ENCODE data around the gene ADGRA3. TPM values are rescaled to one million over a fixed set of nuclear protein-coding genes. Genes with fewer than 3 reads are reported as not detected.
"Not testable (repeated sequence)": the region's sequence is repeated elsewhere in the genome, so short reads cannot be mapped to it uniquely, and the experiment has no call there.

ADGRA3 gene
- total RNA-seq, 4 donors from 2014 or later: 14.9 to 26.3 (median 20.2) TPM

DNA sequence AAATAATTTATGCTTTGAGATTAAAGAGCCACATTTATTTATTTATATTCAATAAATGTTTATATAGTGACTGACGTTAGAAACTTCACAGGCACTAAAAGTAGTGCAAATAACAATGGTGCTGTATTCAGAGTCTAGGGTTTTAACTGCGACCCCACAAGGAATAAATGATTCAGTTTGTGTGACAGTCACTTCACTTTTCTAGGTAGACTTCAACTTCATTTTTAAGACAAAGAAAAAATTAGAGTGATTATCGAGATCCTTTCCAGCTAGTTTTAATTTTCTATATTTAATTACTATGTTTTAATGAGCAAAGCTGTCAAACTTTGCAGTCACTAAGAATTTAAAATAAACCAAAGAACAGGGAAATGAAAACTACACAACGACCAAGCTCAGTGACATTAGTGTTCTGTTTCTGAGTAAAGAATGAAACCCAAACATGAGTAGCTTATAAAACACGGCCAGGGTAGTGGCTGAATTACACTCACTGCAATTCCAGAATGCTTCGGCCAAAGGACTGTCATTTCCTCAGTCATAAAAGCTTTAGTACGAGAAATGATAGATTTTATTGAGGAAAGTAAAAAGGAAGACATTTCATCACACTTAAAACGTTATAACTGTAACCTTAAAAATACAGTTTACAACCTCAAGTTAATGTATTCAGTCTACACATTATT, 38.6 kb downstream of the ADGRA3 start:
- TF ChIP-seq POLR2A (IDR thresholded peaks at IDR 0.05): no peak
- TF ChIP-seq, protein P1, sequence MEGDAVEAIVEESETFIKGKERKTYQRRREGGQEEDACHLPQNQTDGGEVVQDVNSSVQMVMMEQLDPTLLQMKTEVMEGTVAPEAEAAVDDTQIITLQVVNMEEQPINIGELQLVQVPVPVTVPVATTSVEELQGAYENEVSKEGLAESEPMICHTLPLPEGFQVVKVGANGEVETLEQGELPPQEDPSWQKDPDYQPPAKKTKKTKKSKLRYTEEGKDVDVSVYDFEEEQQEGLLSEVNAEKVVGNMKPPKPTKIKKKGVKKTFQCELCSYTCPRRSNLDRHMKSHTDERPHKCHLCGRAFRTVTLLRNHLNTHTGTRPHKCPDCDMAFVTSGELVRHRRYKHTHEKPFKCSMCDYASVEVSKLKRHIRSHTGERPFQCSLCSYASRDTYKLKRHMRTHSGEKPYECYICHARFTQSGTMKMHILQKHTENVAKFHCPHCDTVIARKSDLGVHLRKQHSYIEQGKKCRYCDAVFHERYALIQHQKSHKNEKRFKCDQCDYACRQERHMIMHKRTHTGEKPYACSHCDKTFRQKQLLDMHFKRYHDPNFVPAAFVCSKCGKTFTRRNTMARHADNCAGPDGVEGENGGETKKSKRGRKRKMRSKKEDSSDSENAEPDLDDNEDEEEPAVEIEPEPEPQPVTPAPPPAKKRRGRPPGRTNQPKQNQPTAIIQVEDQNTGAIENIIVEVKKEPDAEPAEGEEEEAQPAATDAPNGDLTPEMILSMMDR (IDR thresholded peaks at IDR 0.05): no peak
- no peak for TF ChIP-seq EP300 (IDR thresholded peaks at IDR 0.05)
- Histone ChIP-seq H3K9me3 (no peaks in the 10 kb centered on the region), H3K4me1 (peaks cover 0 to 6% (median 0%) of the 10 kb centered on the region in 4 donors), H3K27ac (no peak overlapping the region), H3K4me3 (no peak overlapping the region), H3K27me3 (no peaks in the 10 kb centered on the region), H3K36me3 (no peaks in the 10 kb centered on the region)
- 56 to 59% methylated on average over 8 of the region's 8 CpGs for WGBS, 2 donors
- no peak for DNase-seq (ENCODE audit: low spot score in 2 of 2)

DNA sequence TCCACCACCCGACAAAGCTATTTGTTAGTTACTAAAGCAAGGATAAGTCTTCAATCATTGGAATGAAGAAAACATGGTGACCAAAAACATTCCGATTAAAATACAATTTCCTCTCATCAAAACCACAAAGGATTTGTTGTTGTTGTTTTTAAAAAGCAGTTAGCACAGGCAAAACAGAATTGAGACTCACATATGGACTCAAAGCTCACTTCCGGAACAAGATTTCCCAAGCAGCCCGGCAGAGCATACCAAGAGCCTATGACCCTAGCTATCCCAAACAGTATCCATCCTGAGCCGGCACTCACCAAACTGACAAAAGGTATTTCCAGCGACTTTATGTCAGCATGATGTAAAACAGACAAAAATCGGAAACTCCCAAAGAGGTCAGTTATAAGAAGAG, 39.9 kb downstream of the ADGRA3 start:
- Histone ChIP-seq H3K27ac (no peak overlapping the region), H3K9me3 (no peaks in the 10 kb centered on the region), H3K36me3 (peaks cover 0 to 1% (median 0%) of the 10 kb centered on the region in 3 donors), H3K4me1 (peaks cover 0 to 6% (median 0%) of the 10 kb centered on the region in 4 donors), H3K4me3 (no peak overlapping the region), H3K27me3 (no peaks in the 10 kb centered on the region)
- DNase-seq (ENCODE audit: low spot score in 2 of 2): no peak
- TF ChIP-seq POLR2A (IDR thresholded peaks at IDR 0.05): no peak
- TF ChIP-seq, protein P1 (IDR thresholded peaks at IDR 0.05): no peak
- TF ChIP-seq EP300 (IDR thresholded peaks at IDR 0.05): no peak
- WGBS, 2 donors: 90 to 93% methylated on average over 7 of the region's 7 CpGs

DNA sequence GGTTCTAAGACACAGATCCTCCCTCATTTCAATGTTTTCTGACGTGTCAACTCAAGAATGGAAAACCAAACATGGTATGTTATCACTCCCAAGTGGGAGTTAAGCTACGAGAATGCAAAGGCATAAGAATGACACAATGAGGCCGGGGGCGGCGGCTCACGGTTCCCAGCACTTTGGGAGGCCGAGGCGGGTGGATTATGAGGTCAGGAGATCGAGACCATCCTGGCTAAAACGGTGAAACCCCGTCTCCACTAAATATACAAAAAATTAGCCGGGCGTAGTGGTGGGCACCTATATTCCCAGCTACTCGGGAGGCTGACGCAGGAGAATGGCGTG, 40.6 kb downstream of the ADGRA3 start:
- WGBS, 2 donors: 82 to 90% methylated on average over 16 of the region's 16 CpGs
- H3K4me1 ChIP-seq: not testable (repeated sequence)

DNA sequence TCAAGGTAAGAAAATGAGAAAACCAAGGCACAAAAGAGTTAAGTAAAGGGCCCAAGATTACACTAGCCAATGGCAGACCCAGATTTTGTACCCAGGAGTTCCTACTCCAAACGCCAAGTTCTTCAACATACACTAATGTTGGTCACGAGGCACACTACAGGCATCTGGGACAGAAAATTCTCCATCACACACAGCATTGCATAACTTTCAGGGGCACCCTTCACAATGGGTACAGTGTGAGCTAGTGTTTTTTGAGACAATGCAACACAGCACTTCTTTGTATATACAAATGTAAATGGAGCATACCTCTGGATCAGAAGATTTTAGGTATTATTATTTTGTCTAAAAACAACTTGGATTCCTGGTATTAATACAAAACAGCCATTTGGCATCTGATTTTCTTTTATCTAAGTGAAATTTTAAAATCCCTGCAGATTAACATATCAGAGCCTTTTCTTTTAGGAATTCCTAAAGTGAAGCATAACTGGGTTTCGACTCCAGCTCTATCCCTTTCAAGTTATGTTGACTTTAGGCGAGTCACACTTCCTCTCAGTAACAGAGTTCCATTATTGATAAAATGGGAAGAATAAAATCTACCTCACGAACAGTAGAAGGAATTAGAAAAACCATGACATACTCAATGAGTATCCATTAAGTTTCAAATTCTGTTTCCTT, 41.1 kb downstream of the ADGRA3 start:
- Histone ChIP-seq H3K4me3 (no peak overlapping the region), H3K4me1 (peaks cover 0 to 6% (median 0%) of the 10 kb centered on the region in 4 donors), H3K36me3 (peaks cover 0 to 7% (median 0%) of the 10 kb centered on the region in 3 donors), H3K9me3 (no peaks in the 10 kb centered on the region), H3K27ac (no peak overlapping the region), H3K27me3 (no peaks in the 10 kb centered on the region)
- TF ChIP-seq POLR2A (IDR thresholded peaks at IDR 0.05): no peak
- TF ChIP-seq, protein P1 (IDR thresholded peaks at IDR 0.05): no peak
- TF ChIP-seq EP300 (IDR thresholded peaks at IDR 0.05): no peak
- WGBS, 2 donors: 43 to 57% methylated on average over 5 of the region's 5 CpGs
- no peak for DNase-seq (ENCODE audit: low spot score in 2 of 2)

More for the DNA sequence above, 40.6 kb downstream of the ADGRA3 start:
- not testable (repeated sequence) for H3K36me3 ChIP-seq; H3K27me3 ChIP-seq; H3K4me3 ChIP-seq; H3K9me3 ChIP-seq; H3K27ac ChIP-seq; DNase-seq (ENCODE audit: low spot score in 2 of 2)

DNA sequence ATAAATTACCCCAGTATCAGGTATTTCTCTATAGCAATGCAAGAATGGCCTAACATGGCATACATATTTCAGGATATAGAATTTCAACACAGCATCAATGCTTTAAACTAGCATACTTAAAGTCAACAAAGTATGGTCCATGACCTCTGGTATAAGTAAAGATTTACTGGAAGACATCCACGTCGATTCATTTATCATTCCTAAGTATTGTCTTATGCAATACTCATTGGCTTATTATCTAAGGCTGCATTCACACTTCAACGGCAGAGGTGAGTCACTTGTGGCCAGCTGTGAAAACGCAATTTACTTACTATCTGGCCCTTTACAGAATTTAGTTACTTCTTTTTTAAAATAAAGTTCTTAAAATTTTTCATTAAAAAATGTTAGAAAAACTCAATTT, 42.6 kb downstream of the ADGRA3 start:
- peaks cover 0 to 6% (median 0%) of the 10 kb centered on the region in 4 donors for H3K4me1 ChIP-seq
- no peak overlapping the region for H3K4me3 ChIP-seq
- H3K9me3 ChIP-seq: no peaks in the 10 kb centered on the region
- H3K27me3 ChIP-seq: no peaks in the 10 kb centered on the region
- no peak overlapping the region for H3K27ac ChIP-seq
- peaks cover 0 to 7% (median 0%) of the 10 kb centered on the region in 3 donors for H3K36me3 ChIP-seq
- 69 to 73% methylated on average over 4 of the region's 4 CpGs for WGBS, 2 donors
- TF ChIP-seq, protein P1 (IDR thresholded peaks at IDR 0.05): no peak
- no peak for TF ChIP-seq EP300 (IDR thresholded peaks at IDR 0.05)
- no peak for TF ChIP-seq POLR2A (IDR thresholded peaks at IDR 0.05)
- no peak for DNase-seq (ENCODE audit: low spot score in 2 of 2)

All from tibial nerve (tissue), 4 donors.